ENCODE results near the gene TCF12. TPM values are rescaled to one million over a fixed set of nuclear protein-coding genes. Genes with fewer than 3 reads are reported as not detected.

Gene TCF12
- polyA plus RNA-seq, 1 donor (not counting 4 experiments of a cell fraction or from before 2014, with no cell fraction given), result 48.3 TPM

GRCh38 chr15:57227899-57228298 is 309.5 kb downstream of the TCF12 start:
- Histone ChIP-seq H3K27ac (ENCODE audit: control insufficient read depth, insufficient read depth, low read length) (no peak overlapping the region), H2AFZ (ENCODE audit: control insufficient read depth, low read length) (no peak overlapping the region), H3K9me1 (ENCODE audit: control insufficient read depth, extremely low read depth, insufficient read depth, low read length) (no peaks in the 10 kb centered on the region), H3K4me3 (ENCODE audit: control insufficient read depth in 2 of 3, extremely low read depth in 1 of 3, insufficient read depth in 2 of 3, low read depth in 1 of 3, low read length in 3 of 3) (no peak overlapping the region), H3K9me3 (ENCODE audit: control insufficient read depth, low read depth, low read length) (no peaks in the 10 kb centered on the region), H4K20me1 (ENCODE audit: control insufficient read depth, extremely low read depth, insufficient read depth, low read length) (no peaks in the 10 kb centered on the region), H3K27me3 (ENCODE audit: control insufficient read depth, extremely low read depth, insufficient read depth, low read length) (no peaks in the 10 kb centered on the region), H3K4me1 (ENCODE audit: control insufficient read depth, extremely low read depth, insufficient read depth, low read length) (no peaks in the 10 kb centered on the region), H3K79me2 (ENCODE audit: control insufficient read depth, insufficient read depth, low read length) (no peaks in the 10 kb centered on the region), H3K9ac (ENCODE audit: control insufficient read depth, extremely low read depth, insufficient read depth, low read length) (no peak overlapping the region), H3K4me2 (ENCODE audit: control insufficient read depth, extremely low read depth, insufficient read depth, low read depth, low read length) (no peak overlapping the region), H3K36me3 (ENCODE audit: control insufficient read depth in 2 of 2, extremely low read depth in 1 of 2, insufficient read depth in 2 of 2, low read length in 2 of 2) (peaks cover 0 to 2% of the 10 kb centered on the region in 2 experiments)
- dilution Hi-C loops (cut with MboI; ENCODE audit: extremely low pct_ligation_motif_present, low sequenced_read_pairs), result no loop called here
- DNase-seq (ENCODE audit: low read depth, low spot score), result no peak
- no peak for FAIRE-seq
- no peak for TF ChIP-seq EZH2 (IDR thresholded peaks at IDR 0.05; ENCODE audit: low read length)
- TF ChIP-seq, protein P1, sequence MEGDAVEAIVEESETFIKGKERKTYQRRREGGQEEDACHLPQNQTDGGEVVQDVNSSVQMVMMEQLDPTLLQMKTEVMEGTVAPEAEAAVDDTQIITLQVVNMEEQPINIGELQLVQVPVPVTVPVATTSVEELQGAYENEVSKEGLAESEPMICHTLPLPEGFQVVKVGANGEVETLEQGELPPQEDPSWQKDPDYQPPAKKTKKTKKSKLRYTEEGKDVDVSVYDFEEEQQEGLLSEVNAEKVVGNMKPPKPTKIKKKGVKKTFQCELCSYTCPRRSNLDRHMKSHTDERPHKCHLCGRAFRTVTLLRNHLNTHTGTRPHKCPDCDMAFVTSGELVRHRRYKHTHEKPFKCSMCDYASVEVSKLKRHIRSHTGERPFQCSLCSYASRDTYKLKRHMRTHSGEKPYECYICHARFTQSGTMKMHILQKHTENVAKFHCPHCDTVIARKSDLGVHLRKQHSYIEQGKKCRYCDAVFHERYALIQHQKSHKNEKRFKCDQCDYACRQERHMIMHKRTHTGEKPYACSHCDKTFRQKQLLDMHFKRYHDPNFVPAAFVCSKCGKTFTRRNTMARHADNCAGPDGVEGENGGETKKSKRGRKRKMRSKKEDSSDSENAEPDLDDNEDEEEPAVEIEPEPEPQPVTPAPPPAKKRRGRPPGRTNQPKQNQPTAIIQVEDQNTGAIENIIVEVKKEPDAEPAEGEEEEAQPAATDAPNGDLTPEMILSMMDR (optimal IDR thresholded peaks at IDR 0.05 in 1 of 3, IDR thresholded peaks at IDR 0.05 in 1 of 3, conservative IDR thresholded peaks at IDR 0.05 in 1 of 3; ENCODE audit: extremely low read depth in 1 of 3, insufficient read depth in 2 of 3, low read length in 3 of 3), result no peak

DNA sequence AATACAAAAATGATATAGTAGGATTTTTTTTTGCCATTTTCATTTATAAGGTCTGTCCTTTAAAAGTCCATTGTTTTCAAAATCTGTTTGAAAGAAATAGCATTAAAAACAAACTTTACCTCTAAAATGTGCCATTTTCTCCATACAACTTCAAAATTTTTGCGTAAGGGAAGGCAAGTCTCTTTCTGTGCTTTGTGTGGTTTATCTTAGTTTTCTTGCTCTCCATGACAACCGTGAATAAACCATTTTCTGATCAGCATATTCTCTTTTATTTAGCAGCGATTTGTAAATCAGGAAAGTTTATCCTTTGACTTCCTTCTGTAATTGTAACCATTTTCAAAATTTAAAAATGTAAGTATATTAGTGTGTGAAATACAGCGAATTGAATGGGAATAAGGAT is 310.0 kb downstream of the TCF12 start:
- no peak for FAIRE-seq
- Histone ChIP-seq H2AFZ (ENCODE audit: control insufficient read depth, low read length) (no peak overlapping the region), H4K20me1 (ENCODE audit: control insufficient read depth, extremely low read depth, insufficient read depth, low read length) (no peaks in the 10 kb centered on the region), H3K9me3 (ENCODE audit: control insufficient read depth, low read depth, low read length) (no peaks in the 10 kb centered on the region), H3K9me1 (ENCODE audit: control insufficient read depth, extremely low read depth, insufficient read depth, low read length) (no peaks in the 10 kb centered on the region), H3K27me3 (ENCODE audit: control insufficient read depth, extremely low read depth, insufficient read depth, low read length) (no peaks in the 10 kb centered on the region), H3K9ac (ENCODE audit: control insufficient read depth, extremely low read depth, insufficient read depth, low read length) (no peak overlapping the region), H3K79me2 (ENCODE audit: control insufficient read depth, insufficient read depth, low read length) (no peaks in the 10 kb centered on the region), H3K27ac (ENCODE audit: control insufficient read depth, insufficient read depth, low read length) (no peak overlapping the region), H3K4me2 (ENCODE audit: control insufficient read depth, extremely low read depth, insufficient read depth, low read depth, low read length) (no peak overlapping the region), H3K4me3 (ENCODE audit: control insufficient read depth in 2 of 3, extremely low read depth in 1 of 3, insufficient read depth in 2 of 3, low read depth in 1 of 3, low read length in 3 of 3) (no peak overlapping the region), H3K4me1 (ENCODE audit: control insufficient read depth, extremely low read depth, insufficient read depth, low read length) (no peaks in the 10 kb centered on the region), H3K36me3 (ENCODE audit: control insufficient read depth in 2 of 2, extremely low read depth in 1 of 2, insufficient read depth in 2 of 2, low read length in 2 of 2) (peaks cover 3 to 4% of the 10 kb centered on the region in 2 experiments)
- dilution Hi-C loops (cut with MboI; ENCODE audit: extremely low pct_ligation_motif_present, low sequenced_read_pairs), result no loop called here
- no peak for TF ChIP-seq EZH2 (IDR thresholded peaks at IDR 0.05; ENCODE audit: low read length)
- TF ChIP-seq, protein P1 (optimal IDR thresholded peaks at IDR 0.05 in 1 of 3, IDR thresholded peaks at IDR 0.05 in 1 of 3, conservative IDR thresholded peaks at IDR 0.05 in 1 of 3; ENCODE audit: extremely low read depth in 1 of 3, insufficient read depth in 2 of 3, low read length in 3 of 3), result no peak
- no peak for DNase-seq (ENCODE audit: low read depth, low spot score)

Measured in keratinocyte (primary cell).